Stomach (tissue), 19 donors: Measurements from ENCODE around the gene RAC3. TPM values are rescaled to one million over a fixed set of nuclear protein-coding genes. Genes with fewer than 3 reads are reported as not detected.

Experiments
- DNase-seq, 2 donors: peaks; one replicate each; pipeline versions ENCODE4 v3.0.0 to v3.0.0-alpha.2; 2013 to 2019
- H3K27ac ChIP-seq, 5 donors: fragments of 200-600 bp in 4 of 5; sonication (generic) in 4 of 5; one replicate each; pipeline ENCODE4 v1.5.1; 2013 to 2019; ENCODE audit warnings: mild to moderate bottlenecking in 1 of 5, moderate library complexity in 1 of 5
- H3K27me3 ChIP-seq, 3 donors: fragments of 200-600 bp; sonication (generic); one replicate each; pipeline ENCODE4 v1.5.1; 2017 to 2019; ENCODE audit warnings: mixed run types in 1 of 3
- H3K36me3 ChIP-seq, 4 donors: fragments of 200-600 bp; sonication (generic); 1 replicate in 3 of 4; 2 replicates in 1 of 4; pipeline ENCODE4 v1.5.1; 2016 to 2019
- H3K4me1 ChIP-seq, 4 donors: fragments of 200-600 bp; sonication (generic); one replicate each; pipeline ENCODE4 v1.5.1; 2016 to 2019
- H3K4me3 ChIP-seq, 4 donors: fragments of 200-600 bp; sonication (generic) in 3 of 4; one replicate each; pipeline ENCODE4 v1.5.1; 2016 to 2019; ENCODE audit warnings: mild to moderate bottlenecking in 1 of 4
- H3K9me3 ChIP-seq, 4 donors: fragments of 200-600 bp; sonication (generic); one replicate each; pipeline ENCODE4 v1.5.1; 2016 to 2019
- CTCF ChIP-seq, 7 experiments: fragments of 450-650 bp in 4 of 7; fragments of 200-600 bp in 3 of 7; sonication (generic) in 3 of 7; IDR thresholded peaks; one replicate each; pipeline ENCODE4 v1.5.1; 2016 to 2019; ENCODE audit warnings: antibody characterized with exemption in 7 of 7, control low read depth in 2 of 7, mild to moderate bottlenecking in 1 of 7
- EP300 ChIP-seq: sonication (generic); formaldehyde crosslinking; IDR thresholded peaks from one replicate; pipeline ENCODE4 v1.6.1; 2017; ENCODE audit warnings: antibody characterized with exemption
- POLR2A ChIP-seq, 4 donors: fragments of 450-650 bp; IDR thresholded peaks; one replicate each; pipeline ENCODE4 v1.6.1; 2016; ENCODE audit warnings: antibody characterized with exemption in 4 of 4, control low read depth in 2 of 4, mild to moderate bottlenecking in 1 of 4, moderate library complexity in 1 of 4
- POLR2AphosphoS5 ChIP-seq, 3 donors: sonication (generic); formaldehyde crosslinking; IDR thresholded peaks; one replicate each; pipeline ENCODE4 v1.6.1; 2016; ENCODE audit warnings: antibody characterized with exemption in 3 of 3
- WGBS, 5 donors: extraction: QIAGEN DNeasy Blood & Tissue Kit in 3 of 5; methylation state at CpG; one replicate each; pipeline versions ENCODE4 v1.1.5 to v1.1.7; 2013 to 2018; 5-methylcytosine and 5-hydroxymethylcytosine counted together
- intact Hi-C: fragments of 100-400 bp; cut with DNase I; formaldehyde crosslinking; loops from one replicate; pipeline ENCODE4 v1.15.1; 2023; ENCODE audit warnings: low total_unique reads
- long read RNA-seq, 10 donors: transcript quantifications; one replicate each; lab custom pipeline, GENCODE V29; 2026
- polyA plus RNA-seq, 3 donors: library from polyadenylated mRNA; stranded (reverse); fragments of 200-250 nt; gene quantifications; one replicate each; pipeline ENCODE4 v1.2.3, GENCODE V29; 2013
- total RNA-seq, 5 donors: library from RNA; depleted of rRNA; stranded (reverse); fragments of >200 nt; gene quantifications; one replicate each; pipeline versions ENCODE4 v1.1.0 to v1.2.3, GENCODE V29; 2014 to 2016
- donor health status: healthy with polysubstance abuse.
- donor health status: Bipolar disorder and iron deficiency.
- donor health status: healthy.

The RAC3 gene
- total RNA-seq (10 to 100 TPM in 1 of 5 donors, 1 to 10 TPM in 3, not detected in 1; 1.2 to 11.6 (median 2.5) TPM), polyA plus RNA-seq (10 to 100 TPM; 13.1 to 24.8 (median 16.2) TPM)
- long read RNA-seq, donor 1, partial matches to known transcripts = 0 of 3 reads
- long read RNA-seq, donor 1, other reads (novel, unspliced or antisense) = 0 of 3 reads
- long read RNA-seq, donor 2, partial matches to known transcripts = 0 of 3 reads
- long read RNA-seq, donor 2, other reads (novel, unspliced or antisense) = 0 of 3 reads
- long read RNA-seq, donor 3, transcript RAC3-201 (6 exons, 1,090 nt) = major isoform, 5 of 6 reads
- long read RNA-seq, donor 3, partial matches to known transcripts = 0 of 6 reads
- long read RNA-seq, donor 3, other reads (novel, unspliced or antisense) = 0 of 6 reads
- long read RNA-seq, donor 4 = 0 reads
- long read RNA-seq, donor 5, transcript RAC3-201 (6 exons, 1,090 nt) = major isoform, 5 of 5 reads
- long read RNA-seq, donor 5, partial matches to known transcripts = 0 of 5 reads
- long read RNA-seq, donor 5, other reads (novel, unspliced or antisense) = 0 of 5 reads
- long read RNA-seq, donor 6, transcript RAC3-201 (6 exons, 1,090 nt) = major isoform, 19 of 23 reads
- long read RNA-seq, donor 6, partial matches to known transcripts = 0 of 23 reads
- long read RNA-seq, donor 6, other reads (novel, unspliced or antisense) = 0 of 23 reads
- long read RNA-seq, donor 7, partial matches to known transcripts = 0 of 2 reads
- long read RNA-seq, donor 7, other reads (novel, unspliced or antisense) = 0 of 2 reads
- long read RNA-seq, donor 8, transcript RAC3-201 (6 exons, 1,090 nt) = major isoform, 5 of 7 reads
- long read RNA-seq, donor 8, partial matches to known transcripts = 0 of 7 reads
- long read RNA-seq, donor 8, other reads (novel, unspliced or antisense) = 0 of 7 reads
- long read RNA-seq, donor 9, transcript RAC3-201 (6 exons, 1,090 nt) = major isoform, 9 of 10 reads
- long read RNA-seq, donor 9, partial matches to known transcripts = 0 of 10 reads
- long read RNA-seq, donor 9, other reads (novel, unspliced or antisense) = 0 of 10 reads
- long read RNA-seq, donor 10, partial matches to known transcripts = 0 of 1 reads
- long read RNA-seq, donor 10, other reads (novel, unspliced or antisense) = 0 of 1 reads

- H3K27me3 ChIP-seq = peaks cover 0 to 14% (median 8%) of the 10 kb centered on the region in 3 donors
- no peak for TF ChIP-seq CTCF (IDR thresholded peaks at IDR 0.05)
- no peak for TF ChIP-seq POLR2AphosphoS5 (IDR thresholded peaks at IDR 0.05)
- TF ChIP-seq POLR2A (IDR thresholded peaks at IDR 0.05) = no peak
- TF ChIP-seq EP300 = no peak
- peak in 1 of 2 donors; percentile 83 for DNase-seq
- H3K27ac ChIP-seq = peak within 1 kb of the TSS; percentile 73 to 87 (median 81)
- intact Hi-C loops = no loop called here
- peaks cover 26 to 49% (median 38%) of the 10 kb centered on the region in 4 donors for H3K4me1 ChIP-seq
- peaks cover 0 to 25% (median 20%) of the 10 kb centered on the region in 4 donors for H3K36me3 ChIP-seq
- peak within 1 kb of the TSS; percentile 45 to 71 (median 60) for H3K4me3 ChIP-seq
- no peaks in the 10 kb centered on the region for H3K9me3 ChIP-seq
- 0% methylated on average over 12 to 87 of the region's 96 CpGs; no CpG with 5 or more reads in 2 of the 5 donors for WGBS, 5 donors
These were observed at the start of gene RAC3 for GRCh38 chr17:82031303-82031884. Gene RAC3, plus strand, starts transcription at chr17:82031678. Its CDS starts 84 bp downstream, at chr17:82031762.

- H3K4me3 ChIP-seq = no peak overlapping the region
- DNase-seq = no peak
- TF ChIP-seq EP300 (no peak), POLR2A (IDR thresholded peaks at IDR 0.05) (no peak), POLR2AphosphoS5 (IDR thresholded peaks at IDR 0.05) (no peak), CTCF (IDR thresholded peaks at IDR 0.05) (no peak)
- no peaks in the 10 kb centered on the region for H3K9me3 ChIP-seq
- no peaks in the 10 kb centered on the region for H3K27me3 ChIP-seq
- intact Hi-C loops = no loop called here
- no peak overlapping the region for H3K27ac ChIP-seq
- WGBS, 5 donors = 92 to 95% (median 93%) methylated on average over 20 to 35 of the region's 35 CpGs
- peaks cover 12 to 82% (median 70%) of the 10 kb centered on the region in 4 donors for H3K36me3 ChIP-seq
- peaks cover 7 to 38% (median 27%) of the 10 kb centered on the region in 4 donors for H3K4me1 ChIP-seq
These were observed 48.4 kb upstream of the RAC3 start for GRCh38 chr17:81983011-81983638.

GRCh38 chr17:81983639-81984373, 47.7 kb upstream of the RAC3 start:
- peaks cover under 1 to 31% (median 21%) of the 10 kb centered on the region in 4 donors for H3K4me1 ChIP-seq

More at GRCh38 chr17:81983639-81984373, 47.7 kb upstream of the RAC3 start:
- TF ChIP-seq CTCF (IDR thresholded peaks at IDR 0.05) (no peak), EP300 (no peak), POLR2A (IDR thresholded peaks at IDR 0.05) (no peak), POLR2AphosphoS5 (IDR thresholded peaks at IDR 0.05) (no peak)
- 92 to 97% (median 95%) methylated on average over 26 of the region's 26 CpGs for WGBS, 5 donors
- intact Hi-C loops = no loop called here
- H3K36me3 ChIP-seq = peaks cover 12 to 89% (median 72%) of the 10 kb centered on the region in 4 donors
- no peaks in the 10 kb centered on the region for H3K27me3 ChIP-seq
- H3K27ac ChIP-seq = no peak overlapping the region
- H3K4me3 ChIP-seq = no peak overlapping the region
- no peaks in the 10 kb centered on the region for H3K9me3 ChIP-seq
- no peak for DNase-seq
